ENCODE measurements around the gene C1orf226.

- TF ChIP-seq CREB1 (CRISPR knock-in tag; IDR thresholded peaks at IDR 0.05; ENCODE audit: low read depth) (no peak), REST (IDR thresholded peaks at IDR 0.05; ENCODE audit: unreplicated experiment) (no peak), ETS1 (IDR thresholded peaks at IDR 0.05) (no peak), POLR2AphosphoS5 (IDR thresholded peaks at IDR 0.05; ENCODE audit: low read depth) (no peak)
- TF ChIP-seq, protein P1, sequence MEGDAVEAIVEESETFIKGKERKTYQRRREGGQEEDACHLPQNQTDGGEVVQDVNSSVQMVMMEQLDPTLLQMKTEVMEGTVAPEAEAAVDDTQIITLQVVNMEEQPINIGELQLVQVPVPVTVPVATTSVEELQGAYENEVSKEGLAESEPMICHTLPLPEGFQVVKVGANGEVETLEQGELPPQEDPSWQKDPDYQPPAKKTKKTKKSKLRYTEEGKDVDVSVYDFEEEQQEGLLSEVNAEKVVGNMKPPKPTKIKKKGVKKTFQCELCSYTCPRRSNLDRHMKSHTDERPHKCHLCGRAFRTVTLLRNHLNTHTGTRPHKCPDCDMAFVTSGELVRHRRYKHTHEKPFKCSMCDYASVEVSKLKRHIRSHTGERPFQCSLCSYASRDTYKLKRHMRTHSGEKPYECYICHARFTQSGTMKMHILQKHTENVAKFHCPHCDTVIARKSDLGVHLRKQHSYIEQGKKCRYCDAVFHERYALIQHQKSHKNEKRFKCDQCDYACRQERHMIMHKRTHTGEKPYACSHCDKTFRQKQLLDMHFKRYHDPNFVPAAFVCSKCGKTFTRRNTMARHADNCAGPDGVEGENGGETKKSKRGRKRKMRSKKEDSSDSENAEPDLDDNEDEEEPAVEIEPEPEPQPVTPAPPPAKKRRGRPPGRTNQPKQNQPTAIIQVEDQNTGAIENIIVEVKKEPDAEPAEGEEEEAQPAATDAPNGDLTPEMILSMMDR (conservative IDR thresholded peaks at IDR 0.05; ENCODE audit: low read depth in 2 of 2) = no peak
These were observed 4.2 kb downstream of the C1orf226 start for GRCh38 chr1:162385702-162386101.
